Skeletal muscle cell (primary cell): ENCODE data around the gene PNMA5.
"Not testable (repeated sequence)": the region's sequence is repeated elsewhere in the genome, so short reads cannot be mapped to it uniquely, and the experiment has no call there.

Source experiments
- DNase-seq: peaks from one replicate; pipeline ENCODE4 v3.0.0-alpha.2; 2010; ENCODE audit warnings: low read depth
- H3K4me3 ChIP-seq: 2 replicates; pipeline ENCODE4 v1.5.1; 2011; ENCODE audit warnings: low read depth, mild to moderate bottlenecking, control low read depth, low read length, moderate library complexity

Gene PNMA5

GRCh38 chrX:152993933-152994332, at the start of gene PNMA5:
TSS of gene PNMA5 (minus strand) at chrX:152994116. CDS start at chrX:152991598, 2,518 bp downstream.
- no peak within 1 kb of the TSS for H3K4me3 ChIP-seq
- DNase-seq, result no peak

GRCh38 chrX:153032397-153033118, 38.6 kb upstream of the PNMA5 start:
- H3K4me3 ChIP-seq, result peak overlapping the region; percentile 33
- no peak for DNase-seq

GRCh38 chrX:153030801-153031200, 36.9 kb upstream of the PNMA5 start:
- H3K4me3 ChIP-seq, result no peak overlapping the region
- no peak for DNase-seq

GRCh38 chrX:153029875-153030274, 36.0 kb upstream of the PNMA5 start:
- H3K4me3 ChIP-seq, result no peak overlapping the region
- no peak for DNase-seq

- DNase-seq, result no peak
- H3K4me3 ChIP-seq, result no peak overlapping the region
Measured at GRCh38 chrX:153029162-153029561, 35.2 kb upstream of the PNMA5 start.

DNA sequence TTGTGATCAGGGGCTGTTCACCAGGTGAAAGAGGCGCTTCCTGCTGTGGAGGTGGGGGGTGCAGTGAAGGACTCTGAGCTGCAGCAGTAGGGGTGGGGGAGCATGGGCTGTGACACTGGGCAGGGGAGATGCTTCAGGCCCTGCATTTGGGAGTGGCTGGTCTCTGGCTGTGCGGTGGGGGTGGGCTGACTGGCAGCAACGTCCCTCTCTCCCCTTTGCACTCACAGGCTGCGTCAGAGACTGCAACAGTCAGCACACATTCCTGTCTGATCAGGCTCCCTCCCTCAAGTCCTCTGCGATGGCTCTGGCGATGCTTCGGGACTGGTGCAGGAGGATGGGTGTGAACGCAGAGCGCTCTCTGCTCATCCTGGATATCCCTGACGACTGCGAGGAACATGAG, 34.6 kb upstream of the PNMA5 start:
- H3K4me3 ChIP-seq, DNase-seq: not testable (repeated sequence)

DNA sequence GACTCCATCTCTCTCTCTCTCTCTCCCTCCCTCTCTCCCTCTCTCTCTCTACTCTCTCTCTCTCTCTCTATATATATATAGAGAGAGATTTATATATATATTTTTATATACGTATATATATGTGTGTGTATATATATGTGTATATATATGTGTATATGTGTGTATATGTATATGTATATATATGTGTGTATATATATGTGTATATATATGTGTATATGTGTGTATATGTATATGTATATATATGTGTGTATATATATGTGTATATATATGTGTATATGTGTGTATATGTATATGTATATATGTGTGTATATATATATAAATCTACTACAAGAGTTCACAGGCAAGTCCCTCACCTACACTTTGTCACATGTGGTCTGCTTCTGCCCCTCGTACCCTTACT, 32.6 kb upstream of the PNMA5 start:
- not testable (repeated sequence) for H3K4me3 ChIP-seq, DNase-seq

DNA sequence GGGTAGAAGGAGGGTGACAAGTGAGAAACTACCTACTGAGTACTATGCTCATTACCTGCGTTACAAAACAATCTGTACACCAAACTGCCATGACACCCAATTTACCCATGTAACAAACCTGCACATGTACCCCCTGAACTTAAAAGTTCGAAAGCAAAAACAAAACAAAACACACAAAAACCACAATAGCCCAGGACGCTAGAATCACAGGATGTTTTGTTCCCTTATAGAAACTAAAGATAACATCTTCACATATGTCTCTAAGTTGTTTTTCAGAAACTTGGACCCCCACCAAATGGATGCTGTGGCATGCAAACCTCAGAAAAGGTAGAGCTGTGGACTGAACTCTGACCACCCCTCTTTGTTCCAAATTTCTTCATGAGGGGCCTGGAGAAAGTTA, 25.2 kb upstream of the PNMA5 start:
- no peak for DNase-seq
- H3K4me3 ChIP-seq, result no peak overlapping the region

GRCh38 chrX:153017174-153017573, 23.3 kb upstream of the PNMA5 start:
- DNase-seq, H3K4me3 ChIP-seq: not testable (repeated sequence)

GRCh38 chrX:153004780-153005179, 10.9 kb upstream of the PNMA5 start:
- DNase-seq, result no peak

DNA sequence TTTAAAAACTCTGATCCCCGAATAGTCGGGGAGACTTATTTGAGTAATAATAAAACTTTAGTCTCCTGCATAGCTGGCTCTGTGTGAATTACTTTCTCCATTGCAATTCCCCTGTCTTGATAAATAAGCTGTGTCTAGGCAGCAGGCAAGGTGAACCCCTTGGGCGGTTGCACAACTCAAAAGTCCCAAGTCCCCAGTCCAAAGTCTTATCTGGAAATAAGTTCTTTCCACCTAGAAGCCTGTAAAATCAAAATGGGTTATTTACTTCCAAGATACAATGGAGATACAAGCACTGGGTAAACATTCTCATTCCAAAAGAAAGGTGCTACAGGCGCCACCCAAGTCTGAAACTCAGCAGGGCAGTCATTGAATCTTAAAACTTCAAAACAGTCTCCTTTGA, 10.1 kb upstream of the PNMA5 start:
- no peak for DNase-seq
- H3K4me3 ChIP-seq, result no peak overlapping the region

More at GRCh38 chrX:153004780-153005179, 10.9 kb upstream of the PNMA5 start:
- H3K4me3 ChIP-seq, result no peak overlapping the region

DNA sequence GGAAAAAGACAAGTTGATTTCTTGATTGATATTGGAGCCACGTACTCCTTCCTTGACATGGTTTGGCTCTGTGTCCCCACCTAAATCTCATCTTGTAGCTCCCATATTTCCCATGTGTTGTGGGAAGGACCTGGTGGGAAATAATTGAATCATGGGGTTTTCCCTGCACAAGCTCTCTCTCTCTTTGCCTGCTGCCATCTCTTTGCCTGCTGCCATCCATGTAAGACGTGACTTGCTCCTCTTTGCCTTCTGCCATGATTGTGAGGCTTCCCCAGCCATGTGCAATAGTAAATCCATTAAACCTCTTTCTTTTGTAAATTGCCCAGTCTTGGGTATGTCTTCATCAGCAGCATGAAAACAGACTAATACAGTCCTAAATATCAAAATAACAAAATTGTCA, 8.3 kb upstream of the PNMA5 start:
- DNase-seq, H3K4me3 ChIP-seq: not testable (repeated sequence)

DNA sequence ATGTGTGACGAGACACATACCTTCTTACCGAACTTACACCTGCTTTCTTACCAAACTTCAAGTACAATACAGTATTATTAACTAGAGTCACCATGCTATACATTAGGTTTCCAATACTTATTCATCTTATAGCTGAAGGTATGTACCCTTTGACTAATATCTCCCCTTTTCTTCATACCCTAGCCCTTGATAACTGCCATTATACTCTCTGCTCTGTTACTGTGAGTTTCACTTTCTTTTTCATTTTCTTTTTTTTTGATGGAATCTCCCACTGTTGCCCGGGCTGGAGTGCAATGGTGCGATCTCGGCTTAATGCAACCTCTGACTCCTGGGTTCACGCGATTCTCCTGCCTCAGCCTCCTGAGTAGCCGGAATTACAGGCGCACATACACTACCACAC, 3.4 kb upstream of the PNMA5 start:
- DNase-seq, result no peak

GRCh38 chrX:152992115-152992514, 1.8 kb downstream of the PNMA5 start:
- H3K4me3 ChIP-seq, result no peak overlapping the region

More for the DNA sequence above, 3.4 kb upstream of the PNMA5 start:
- H3K4me3 ChIP-seq, result no peak overlapping the region

GRCh38 chrX:152991123-152991522, 2.8 kb downstream of the PNMA5 start:
- H3K4me3 ChIP-seq, result no peak overlapping the region
- DNase-seq, result no peak

More at GRCh38 chrX:152992115-152992514, 1.8 kb downstream of the PNMA5 start:
- DNase-seq, result no peak

- DNase-seq, result peak; percentile 1
- H3K4me3 ChIP-seq, result no peak overlapping the region
Measured at GRCh38 chrX:152989292-152989658, 4.6 kb downstream of the PNMA5 start.

DNA sequence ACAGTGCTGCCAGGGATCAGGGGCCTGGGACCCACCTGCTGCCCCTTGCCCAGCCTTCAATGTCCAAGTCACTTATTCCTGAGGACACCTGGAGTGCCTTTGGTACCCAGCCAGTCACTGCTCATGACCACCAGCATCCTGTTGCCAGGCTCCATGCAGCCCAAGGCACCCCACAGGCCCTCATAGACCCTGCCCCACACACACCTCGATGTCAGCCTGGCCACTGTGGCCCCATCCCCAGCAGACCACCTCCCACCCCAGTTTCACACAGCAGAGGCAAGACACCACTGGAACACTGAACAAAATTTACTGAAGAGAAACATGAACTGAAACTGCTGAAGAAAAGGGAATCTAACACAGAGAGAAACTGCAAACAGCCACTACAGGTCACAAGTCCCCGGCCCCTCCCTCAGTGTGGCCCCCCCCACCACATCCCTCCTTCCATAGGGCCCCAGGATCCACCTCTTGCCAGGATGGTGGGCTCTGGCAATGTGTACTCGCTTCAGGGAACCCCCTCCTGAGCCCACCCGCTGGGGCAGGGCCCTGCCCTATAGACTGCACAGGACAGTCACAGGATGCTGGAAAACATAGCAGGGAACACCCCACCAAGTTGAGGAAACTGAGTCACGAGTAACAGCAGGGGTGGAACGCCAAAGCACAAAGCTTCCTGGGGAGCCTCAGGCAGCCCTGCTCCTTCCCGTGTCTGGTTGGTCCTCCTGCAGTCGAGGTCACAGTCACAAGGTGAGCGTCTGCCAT, 5.2 kb downstream of the PNMA5 start:
- no peak for DNase-seq
- no peak overlapping the region for H3K4me3 ChIP-seq

DNA sequence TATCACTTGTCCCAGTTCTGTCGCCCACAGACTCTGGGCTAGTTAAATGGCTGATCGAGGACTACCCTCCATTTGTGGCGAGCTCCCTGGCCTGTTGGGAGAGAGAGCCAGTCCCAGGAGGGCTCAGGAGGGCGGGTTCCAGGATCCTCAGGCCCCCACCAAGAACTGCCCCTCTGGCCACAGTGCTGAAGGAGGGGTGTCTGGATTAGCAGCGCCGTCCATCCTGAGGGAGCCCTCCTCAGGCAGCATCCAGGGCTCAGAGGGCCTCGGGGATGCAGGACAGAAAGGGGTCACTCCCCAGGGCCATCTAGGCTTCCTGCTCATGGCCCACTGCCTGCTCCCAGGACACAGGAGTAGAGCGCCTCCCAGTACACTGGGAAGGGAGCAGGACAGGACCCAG, 6.1 kb downstream of the PNMA5 start:
- no peak overlapping the region for H3K4me3 ChIP-seq
- no peak for DNase-seq

DNA sequence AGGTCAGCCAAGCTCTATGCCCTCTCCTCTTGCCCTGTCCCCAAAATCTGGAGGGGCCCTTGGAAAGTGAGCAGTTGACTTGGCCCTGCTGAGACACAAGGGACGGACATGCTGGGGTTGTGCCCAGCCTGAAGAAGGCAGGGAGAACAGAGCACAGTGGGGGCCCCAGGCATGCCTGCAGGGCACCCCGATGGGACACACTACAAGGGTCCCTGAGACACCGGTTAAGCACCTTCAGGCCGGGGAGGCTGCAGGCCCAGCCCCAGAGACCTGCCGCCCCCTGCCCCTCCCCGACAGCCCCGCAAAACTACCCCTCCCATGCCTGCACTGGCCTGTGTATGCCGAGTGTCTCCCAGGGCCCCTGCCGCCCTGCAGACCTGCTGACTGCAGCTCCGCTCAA, 6.8 kb downstream of the PNMA5 start:
- not testable (repeated sequence) for H3K4me3 ChIP-seq, DNase-seq

GRCh38 chrX:152985383-152985782, 8.5 kb downstream of the PNMA5 start:
- not testable (repeated sequence) for H3K4me3 ChIP-seq, DNase-seq

GRCh38 chrX:152968193-152968592, 25.7 kb downstream of the PNMA5 start:
- no peak for DNase-seq
- H3K4me3 ChIP-seq, result no peak overlapping the region
